BLaER1 (cell line): ENCODE measurements around the gene ZDHHC12.

Source experiments
- H3K27ac ChIP-seq: shearing (Covaris generic); formaldehyde crosslinking; 2 replicates; pipeline ENCODE4 v1.8.1; 2022
- H3K27me3 ChIP-seq: shearing (Covaris generic); formaldehyde crosslinking; 2 replicates; pipeline ENCODE4 v1.8.1; 2022
- H3K36me3 ChIP-seq: shearing (Covaris generic); formaldehyde crosslinking; 2 replicates; pipeline ENCODE4 v1.8.1; 2022
- H3K4me1 ChIP-seq: shearing (Covaris generic); formaldehyde crosslinking; 2 replicates; pipeline ENCODE4 v1.8.1; 2022
- H3K4me2 ChIP-seq: shearing (Covaris generic); formaldehyde crosslinking; 2 replicates; pipeline ENCODE4 v1.8.1; 2022
- H3K4me3 ChIP-seq: shearing (Covaris generic); formaldehyde crosslinking; 2 replicates; pipeline ENCODE4 v1.8.1; 2022
- H3K9ac ChIP-seq: shearing (Covaris generic); formaldehyde crosslinking; 2 replicates; pipeline ENCODE4 v1.8.1; 2022
- H3K9me3 ChIP-seq: shearing (Covaris generic); formaldehyde crosslinking; 2 replicates; pipeline ENCODE4 v1.8.1; 2022
- H4K20me1 ChIP-seq: shearing (Covaris generic); formaldehyde crosslinking; 2 replicates; pipeline ENCODE4 v1.8.1; 2022
- Cebpa-rat ChIP-seq: shearing (Covaris generic); IDR thresholded peaks from 2 replicates; pipeline ENCODE4 v1.8.1; 2022

Gene ZDHHC12

GRCh38 chr9:128713941-128714573 lies 9.9 kb downstream of the ZDHHC12 start:
- no peak overlapping the region for H3K27ac ChIP-seq
- no peak for TF ChIP-seq Cebpa-rat
- no peaks in the 10 kb centered on the region for H4K20me1 ChIP-seq
- no peaks in the 10 kb centered on the region for H3K9me3 ChIP-seq
- H3K36me3 ChIP-seq, result peaks cover 95% of the 10 kb centered on the region
- no peak overlapping the region for H3K4me2 ChIP-seq
- H3K4me1 ChIP-seq, result peaks cover 7% of the 10 kb centered on the region; the same call in 1 of the 2 replicates
- no peaks in the 10 kb centered on the region for H3K27me3 ChIP-seq
- no peak overlapping the region for H3K9ac ChIP-seq
- H3K4me3 ChIP-seq, result no peak overlapping the region

GRCh38 chr9:128713411-128713780 lies 10.5 kb downstream of the ZDHHC12 start:
- H3K27me3 ChIP-seq, result no peaks in the 10 kb centered on the region
- H3K9ac ChIP-seq, result no peak overlapping the region
- H3K4me3 ChIP-seq, result no peak overlapping the region
- H3K36me3 ChIP-seq, result peaks cover 95% of the 10 kb centered on the region
- H3K4me2 ChIP-seq, result no peak overlapping the region
- no peak overlapping the region for H3K27ac ChIP-seq
- no peaks in the 10 kb centered on the region for H4K20me1 ChIP-seq
- TF ChIP-seq Cebpa-rat, result no peak
- H3K9me3 ChIP-seq, result no peaks in the 10 kb centered on the region
- peaks cover 7% of the 10 kb centered on the region; the same call in 1 of the 2 replicates for H3K4me1 ChIP-seq

- Histone ChIP-seq H4K20me1 (no peaks in the 10 kb centered on the region), H3K4me1 (peaks cover 7% of the 10 kb centered on the region; the same call in 1 of the 2 replicates), H3K9me3 (no peaks in the 10 kb centered on the region), H3K27me3 (no peaks in the 10 kb centered on the region), H3K9ac (no peak overlapping the region), H3K4me3 (no peak overlapping the region), H3K27ac (no peak overlapping the region), H3K36me3 (peaks cover 93% of the 10 kb centered on the region), H3K4me2 (no peak overlapping the region)
- no peak for TF ChIP-seq Cebpa-rat
Measured at GRCh38 chr9:128712451-128713410, 11.2 kb downstream of the ZDHHC12 start.

- Histone ChIP-seq H3K27ac (peak overlapping the region; percentile 87; the same call in 1 of the 2 replicates), H3K4me2 (no peak overlapping the region), H3K9me3 (no peaks in the 10 kb centered on the region), H4K20me1 (no peaks in the 10 kb centered on the region), H3K36me3 (peaks cover 67% of the 10 kb centered on the region), H3K4me3 (no peak overlapping the region), H3K27me3 (no peaks in the 10 kb centered on the region), H3K9ac (no peak overlapping the region), H3K4me1 (peaks cover 44% of the 10 kb centered on the region)
- no peak for TF ChIP-seq Cebpa-rat
Measured at GRCh38 chr9:128707446-128707845, 16.5 kb downstream of the ZDHHC12 start.

- Histone ChIP-seq H3K27ac (peak overlapping the region; percentile 87), H4K20me1 (no peaks in the 10 kb centered on the region), H3K4me3 (no peak overlapping the region), H3K36me3 (peaks cover 61% of the 10 kb centered on the region), H3K4me1 (peaks cover 47% of the 10 kb centered on the region), H3K9ac (peak overlapping the region; percentile 88), H3K9me3 (no peaks in the 10 kb centered on the region), H3K27me3 (no peaks in the 10 kb centered on the region), H3K4me2 (no peak overlapping the region)
- no peak for TF ChIP-seq Cebpa-rat
Measured at GRCh38 chr9:128706671-128707381, 17.1 kb downstream of the ZDHHC12 start.

- no peak overlapping the region for H3K4me3 ChIP-seq
- peak overlapping the region; percentile 87 for H3K27ac ChIP-seq
Measured at GRCh38 chr9:128706045-128706444, 17.9 kb downstream of the ZDHHC12 start.

GRCh38 chr9:128705051-128705965 lies 18.6 kb downstream of the ZDHHC12 start:
- H3K36me3 ChIP-seq, result peaks cover 46% of the 10 kb centered on the region
- TF ChIP-seq Cebpa-rat, result no peak
- no peaks in the 10 kb centered on the region for H3K27me3 ChIP-seq
- peak overlapping the region; percentile 87 for H3K27ac ChIP-seq
- H3K4me2 ChIP-seq, result peak overlapping the region; percentile 98
- no peaks in the 10 kb centered on the region for H3K9me3 ChIP-seq
- H3K9ac ChIP-seq, result peak overlapping the region; percentile 88
- H3K4me3 ChIP-seq, result peak overlapping the region; percentile 93
- H4K20me1 ChIP-seq, result no peaks in the 10 kb centered on the region
- H3K4me1 ChIP-seq, result peaks cover 52% of the 10 kb centered on the region

More at GRCh38 chr9:128706045-128706444, 17.9 kb downstream of the ZDHHC12 start:
- Histone ChIP-seq H3K4me1 (peaks cover 52% of the 10 kb centered on the region), H3K9ac (peak overlapping the region; percentile 88), H3K9me3 (no peaks in the 10 kb centered on the region), H3K4me2 (peak overlapping the region; percentile 98), H4K20me1 (no peaks in the 10 kb centered on the region), H3K36me3 (peaks cover 53% of the 10 kb centered on the region), H3K27me3 (no peaks in the 10 kb centered on the region)
- TF ChIP-seq Cebpa-rat, result no peak

GRCh38 chr9:128704356-128704670 lies 19.6 kb downstream of the ZDHHC12 start:
- Histone ChIP-seq H3K4me2 (peak overlapping the region; percentile 98), H3K27me3 (no peaks in the 10 kb centered on the region)

More at GRCh38 chr9:128704356-128704670, 19.6 kb downstream of the ZDHHC12 start:
- TF ChIP-seq Cebpa-rat, result no peak
- peak overlapping the region; percentile 88 for H3K9ac ChIP-seq
- H4K20me1 ChIP-seq, result no peaks in the 10 kb centered on the region
- peak overlapping the region; percentile 93 for H3K4me3 ChIP-seq
- peak overlapping the region; percentile 87 for H3K27ac ChIP-seq
- peaks cover 52% of the 10 kb centered on the region for H3K4me1 ChIP-seq
- no peaks in the 10 kb centered on the region for H3K9me3 ChIP-seq
- peaks cover 41% of the 10 kb centered on the region for H3K36me3 ChIP-seq
